Caco-2 (cell line): ENCODE results near the gene ATAD3A. TPM values are rescaled to one million over a fixed set of nuclear protein-coding genes. Genes with fewer than 3 reads are reported as not detected.

Source experiments
- BruUV-seq: library from RNA; stranded (reverse); fragments of 400-500 nt; replicated peaks from 2 replicates; lab custom pipeline; 2021; lab: Mats Ljungman, UMichigan
- CTCF ChIA-PET: fragments of 300-600 bp; sonication (Branson Sonifier 250); formaldehyde crosslinking; loops from one replicate; lab custom pipeline; 2022; ENCODE audit warnings: antibody characterized with exemption; lab: Charles Lee
- POLR2A ChIA-PET: fragments of 300-600 bp; sonication (Branson Sonifier 250); formaldehyde crosslinking; loops from one replicate; lab custom pipeline; 2022; ENCODE audit warnings: antibody characterized with exemption; lab: Charles Lee
- DNase-seq, 2 experiments: peaks; one replicate each; pipeline versions ENCODE4 v3.0.0 to v3.0.0-alpha.2; 2020 to 2022
- H3K27me3 ChIP-seq: replicated peaks from 2 replicates; pipeline ENCODE4 v1.6.0; 2011; ENCODE audit warnings: low read length; ENCODE audit not compliant: control insufficient read depth, insufficient read depth
- H3K36me3 ChIP-seq: 2 replicates; pipeline ENCODE4 v1.5.1; 2011; ENCODE audit warnings: low read length; ENCODE audit not compliant: control insufficient read depth, insufficient read depth
- H3K4me1 ChIP-seq: fragments of 250-450 bp; sonication (Bioruptor Pico); 2 replicates; pipeline ENCODE4 v1.5.1; 2020; ENCODE audit warnings: mild to moderate bottlenecking
- H3K4me3 ChIP-seq: 2 replicates; pipeline ENCODE4 v1.5.1; 2011; ENCODE audit warnings: low read depth, mild to moderate bottlenecking, control low read depth, low read length
- H3K9me3 ChIP-seq: fragments of 250-450 bp; sonication (Bioruptor Pico); 2 replicates; pipeline ENCODE4 v1.5.1; 2020; ENCODE audit warnings: mild to moderate bottlenecking, moderate library complexity
- H3K27ac Mint-ChIP-seq: one replicate; pipeline ENCODE4 v1.8.0; 2022; ENCODE audit warnings: mixed read lengths; ENCODE audit not compliant: unreplicated experiment
- H3K27me3 Mint-ChIP-seq: one replicate; pipeline ENCODE4 v1.8.0; 2022; ENCODE audit warnings: mixed read lengths; ENCODE audit not compliant: insufficient read depth, unreplicated experiment
- H3K36me3 Mint-ChIP-seq: one replicate; pipeline ENCODE4 v1.8.0; 2022; ENCODE audit warnings: mild to moderate bottlenecking, mixed read lengths; ENCODE audit not compliant: insufficient read depth, unreplicated experiment
- H3K4me1 Mint-ChIP-seq: one replicate; pipeline ENCODE4 v1.8.0; 2022; ENCODE audit warnings: low read depth, mixed read lengths; ENCODE audit not compliant: unreplicated experiment
- H3K4me3 Mint-ChIP-seq: one replicate; pipeline ENCODE4 v1.8.0; 2022; ENCODE audit warnings: mild to moderate bottlenecking, moderate library complexity, mixed read lengths; ENCODE audit not compliant: unreplicated experiment
- H3K9me3 Mint-ChIP-seq: one replicate; pipeline ENCODE4 v1.8.0; 2022; ENCODE audit warnings: mixed read lengths; ENCODE audit not compliant: unreplicated experiment
- CTCF ChIP-seq, 2 experiments: fragments of 200-600 bp in 1 of 2; IDR thresholded peaks; 1 replicate in 1 of 2; 2 replicates in 1 of 2; pipeline versions ENCODE4 v1.5.1 to v1.8.0; 2011 to 2022; ENCODE audit warnings: antibody characterized with exemption in 1 of 2, control low read depth in 1 of 2, inconsistent platforms in 1 of 2, low read depth in 1 of 2, low read length in 1 of 2, mild to moderate bottlenecking in 1 of 2, moderate library complexity in 1 of 2; ENCODE audit not compliant: insufficient read depth in 1 of 2, severe bottlenecking in 1 of 2, unreplicated experiment in 1 of 2
- intact Hi-C: fragments of 100-400 bp; cut with micrococcal nuclease; formaldehyde crosslinking; loops from one replicate; pipeline ENCODE4 v1.10.0; 2022; ENCODE audit not compliant: unreplicated experiment
- total RNA-seq: library from RNA; stranded (reverse); gene quantifications from 2 replicates; pipeline ENCODE4 v1.2.3, GENCODE V29; 2022

The ATAD3A gene
- total RNA-seq, 1 experiment from 2014 or later = 58.6 TPM

GRCh38 chr1:1540090-1540817, 28.3 kb downstream of the ATAD3A start, which contains the start of gene TMEM240:
TMEM240 (minus strand) TSS chr1:1540624; CDS start chr1:1540346, 278 bp downstream.
- no peaks in the 10 kb centered on the region for H3K27me3 ChIP-seq
- no peak within 1 kb of the TSS for H3K27ac Mint-ChIP-seq
- no peak for TF ChIP-seq CTCF (IDR thresholded peaks at IDR 0.05; ENCODE audit: insufficient read depth in 1 of 2, low read depth in 1 of 2, low read length in 1 of 2, severe bottlenecking in 1 of 2, unreplicated experiment in 1 of 2)
- H3K9me3 Mint-ChIP-seq = no peaks in the 10 kb centered on the region
- no peak for DNase-seq
- no peaks in the 10 kb centered on the region for H3K9me3 ChIP-seq
- no peaks in the 10 kb centered on the region for H3K27me3 Mint-ChIP-seq
- H3K4me1 Mint-ChIP-seq = no peaks in the 10 kb centered on the region
- H3K4me3 Mint-ChIP-seq = no peak within 1 kb of the TSS
- H3K4me1 ChIP-seq = no peaks in the 10 kb centered on the region
- no peaks in the 10 kb centered on the region for H3K36me3 ChIP-seq
- ChIA-PET POLR2A (no interaction called here), CTCF (no interaction called here)
- H3K36me3 Mint-ChIP-seq = peaks cover 41% of the 10 kb centered on the region
- intact Hi-C loops = no loop called here
- BruUV-seq = no TSS peak
- no peak within 1 kb of the TSS for H3K4me3 ChIP-seq

GRCh38 chr1:1540818-1541628, 29.1 kb downstream of the ATAD3A start:
- no peaks in the 10 kb centered on the region for H3K4me1 ChIP-seq
- no TSS peak for BruUV-seq
- ChIA-PET CTCF (interaction anchor here (0.7 kb wide), 1 partner anchor 139 kb away, joined by 3 read pairs; no protein-coding TSS in a partner anchor), POLR2A (no interaction called here)
- Mint-ChIP-seq H3K36me3 (peaks cover 43% of the 10 kb centered on the region), H3K9me3 (no peaks in the 10 kb centered on the region), H3K27ac (no peak overlapping the region), H3K4me3 (no peak overlapping the region), H3K4me1 (no peaks in the 10 kb centered on the region), H3K27me3 (no peaks in the 10 kb centered on the region)
- no peaks in the 10 kb centered on the region for H3K27me3 ChIP-seq
- H3K9me3 ChIP-seq = no peaks in the 10 kb centered on the region
- TF ChIP-seq CTCF (IDR thresholded peaks at IDR 0.05; ENCODE audit: insufficient read depth in 1 of 2, low read depth in 1 of 2, low read length in 1 of 2, severe bottlenecking in 1 of 2, unreplicated experiment in 1 of 2) = no peak
- no peaks in the 10 kb centered on the region for H3K36me3 ChIP-seq
- H3K4me3 ChIP-seq = no peak overlapping the region
- intact Hi-C loops = no loop called here
- no peak for DNase-seq

GRCh38 chr1:1541956-1542765, 30.2 kb downstream of the ATAD3A start:
- H3K9me3 ChIP-seq = no peaks in the 10 kb centered on the region
- Mint-ChIP-seq H3K36me3 (peaks cover 32% of the 10 kb centered on the region), H3K27me3 (no peaks in the 10 kb centered on the region), H3K4me3 (no peak overlapping the region), H3K9me3 (no peaks in the 10 kb centered on the region), H3K27ac (no peak overlapping the region), H3K4me1 (no peaks in the 10 kb centered on the region)
- intact Hi-C loops = no loop called here
- no peak for TF ChIP-seq CTCF (IDR thresholded peaks at IDR 0.05; ENCODE audit: insufficient read depth in 1 of 2, low read depth in 1 of 2, low read length in 1 of 2, severe bottlenecking in 1 of 2, unreplicated experiment in 1 of 2)
- no peak for DNase-seq
- H3K4me3 ChIP-seq = no peak overlapping the region
- H3K4me1 ChIP-seq = no peaks in the 10 kb centered on the region
- H3K27me3 ChIP-seq = no peaks in the 10 kb centered on the region
- POLR2A ChIA-PET = no interaction called here
- no TSS peak for BruUV-seq
- H3K36me3 ChIP-seq = no peaks in the 10 kb centered on the region
- CTCF ChIA-PET = no interaction called here
